Measurements from ENCODE around the gene NRAP.

NRAP gene

GRCh38 chr10:113631684-113632367 lies 32.0 kb downstream of the NRAP start:
- Histone ChIP-seq H3K27me3 (ENCODE audit: insufficient read depth, insufficient read length) (no peaks in the 10 kb centered on the region), H3K9ac (ENCODE audit: insufficient read length, low read depth) (no peak overlapping the region), H3K9me3 (ENCODE audit: insufficient read depth, low read length) (peaks cover 7% of the 10 kb centered on the region; the same call in 1 of the 2 replicates), H3K36me3 (ENCODE audit: insufficient read depth, insufficient read length, low read length) (no peaks in the 10 kb centered on the region), H3K4me3 (ENCODE audit: insufficient read length, low read depth) (no peak overlapping the region), H3K4me1 (ENCODE audit: insufficient read depth, insufficient read length) (no peaks in the 10 kb centered on the region)
- no peak for DNase-seq (ENCODE audit: low read depth, low spot score)
- no peak for TF ChIP-seq SUZ12 (IDR thresholded peaks at IDR 0.05; ENCODE audit: extremely low read depth, insufficient read depth, insufficient read length)
- TF ChIP-seq YY1 (IDR thresholded peaks at IDR 0.05; ENCODE audit: insufficient read depth, insufficient read length): no peak
- TF ChIP-seq ZNF274 (IDR thresholded peaks at IDR 0.05; ENCODE audit: low read depth, low read length): no peak

- TF ChIP-seq ZNF274 (IDR thresholded peaks at IDR 0.05; ENCODE audit: low read depth, low read length): no peak
- TF ChIP-seq SUZ12 (IDR thresholded peaks at IDR 0.05; ENCODE audit: extremely low read depth, insufficient read depth, insufficient read length): no peak
- TF ChIP-seq YY1 (IDR thresholded peaks at IDR 0.05; ENCODE audit: insufficient read depth, insufficient read length): no peak
- H3K9ac ChIP-seq (ENCODE audit: insufficient read length, low read depth): no peak overlapping the region
- H3K36me3 ChIP-seq (ENCODE audit: insufficient read depth, insufficient read length, low read length): no peaks in the 10 kb centered on the region
- no peaks in the 10 kb centered on the region for H3K4me1 ChIP-seq (ENCODE audit: insufficient read depth, insufficient read length)
- peaks cover 7% of the 10 kb centered on the region; the same call in 1 of the 2 replicates for H3K9me3 ChIP-seq (ENCODE audit: insufficient read depth, low read length)
- no peak overlapping the region for H3K4me3 ChIP-seq (ENCODE audit: insufficient read length, low read depth)
- no peak for DNase-seq (ENCODE audit: low read depth, low spot score)
- no peaks in the 10 kb centered on the region for H3K27me3 ChIP-seq (ENCODE audit: insufficient read depth, insufficient read length)
Measured at GRCh38 chr10:113630929-113631533, 32.8 kb downstream of the NRAP start.

- Histone ChIP-seq H3K4me1 (ENCODE audit: insufficient read depth, insufficient read length) (no peaks in the 10 kb centered on the region), H3K9me3 (ENCODE audit: insufficient read depth, low read length) (no peaks in the 10 kb centered on the region), H3K4me3 (ENCODE audit: insufficient read length, low read depth) (no peak overlapping the region), H3K36me3 (ENCODE audit: insufficient read depth, insufficient read length, low read length) (no peaks in the 10 kb centered on the region), H3K27me3 (ENCODE audit: insufficient read depth, insufficient read length) (no peaks in the 10 kb centered on the region), H3K9ac (ENCODE audit: insufficient read length, low read depth) (no peak overlapping the region)
- TF ChIP-seq ZNF274 (IDR thresholded peaks at IDR 0.05; ENCODE audit: low read depth, low read length) (no peak), SUZ12 (IDR thresholded peaks at IDR 0.05; ENCODE audit: extremely low read depth, insufficient read depth, insufficient read length) (no peak), YY1 (IDR thresholded peaks at IDR 0.05; ENCODE audit: insufficient read depth, insufficient read length) (no peak)
- DNase-seq (ENCODE audit: low read depth, low spot score): no peak
Measured at GRCh38 chr10:113628607-113629153, 35.2 kb downstream of the NRAP start.

- TF ChIP-seq SUZ12 (IDR thresholded peaks at IDR 0.05; ENCODE audit: extremely low read depth, insufficient read depth, insufficient read length) (no peak), YY1 (IDR thresholded peaks at IDR 0.05; ENCODE audit: insufficient read depth, insufficient read length) (no peak), ZNF274 (IDR thresholded peaks at IDR 0.05; ENCODE audit: low read depth, low read length) (no peak)
- Histone ChIP-seq H3K36me3 (ENCODE audit: insufficient read depth, insufficient read length, low read length) (no peaks in the 10 kb centered on the region), H3K27me3 (ENCODE audit: insufficient read depth, insufficient read length) (peaks cover 2% of the 10 kb centered on the region), H3K9me3 (ENCODE audit: insufficient read depth, low read length) (no peaks in the 10 kb centered on the region), H3K4me1 (ENCODE audit: insufficient read depth, insufficient read length) (no peaks in the 10 kb centered on the region), H3K4me3 (ENCODE audit: insufficient read length, low read depth) (no peak overlapping the region), H3K9ac (ENCODE audit: insufficient read length, low read depth) (no peak overlapping the region)
- DNase-seq (ENCODE audit: low read depth, low spot score): no peak
Measured at GRCh38 chr10:113627836-113628235, 36.0 kb downstream of the NRAP start.

GRCh38 chr10:113626809-113627355 lies 37.0 kb downstream of the NRAP start:
- Histone ChIP-seq H3K4me3 (ENCODE audit: insufficient read length, low read depth) (no peak overlapping the region), H3K9ac (ENCODE audit: insufficient read length, low read depth) (no peak overlapping the region), H3K36me3 (ENCODE audit: insufficient read depth, insufficient read length, low read length) (no peaks in the 10 kb centered on the region), H3K4me1 (ENCODE audit: insufficient read depth, insufficient read length) (no peaks in the 10 kb centered on the region), H3K9me3 (ENCODE audit: insufficient read depth, low read length) (no peaks in the 10 kb centered on the region), H3K27me3 (ENCODE audit: insufficient read depth, insufficient read length) (peaks cover 2% of the 10 kb centered on the region)
- DNase-seq (ENCODE audit: low read depth, low spot score): no peak
- no peak for TF ChIP-seq ZNF274 (IDR thresholded peaks at IDR 0.05; ENCODE audit: low read depth, low read length)
- TF ChIP-seq YY1 (IDR thresholded peaks at IDR 0.05; ENCODE audit: insufficient read depth, insufficient read length): no peak
- no peak for TF ChIP-seq SUZ12 (IDR thresholded peaks at IDR 0.05; ENCODE audit: extremely low read depth, insufficient read depth, insufficient read length)

GRCh38 chr10:113625461-113626186 lies 38.2 kb downstream of the NRAP start:
- Histone ChIP-seq H3K4me1 (ENCODE audit: insufficient read depth, insufficient read length) (no peaks in the 10 kb centered on the region), H3K36me3 (ENCODE audit: insufficient read depth, insufficient read length, low read length) (no peaks in the 10 kb centered on the region), H3K27me3 (ENCODE audit: insufficient read depth, insufficient read length) (peaks cover 2% of the 10 kb centered on the region), H3K9ac (ENCODE audit: insufficient read length, low read depth) (no peak overlapping the region), H3K9me3 (ENCODE audit: insufficient read depth, low read length) (no peaks in the 10 kb centered on the region), H3K4me3 (ENCODE audit: insufficient read length, low read depth) (no peak overlapping the region)
- TF ChIP-seq SUZ12 (IDR thresholded peaks at IDR 0.05; ENCODE audit: extremely low read depth, insufficient read depth, insufficient read length): no peak
- no peak for TF ChIP-seq YY1 (IDR thresholded peaks at IDR 0.05; ENCODE audit: insufficient read depth, insufficient read length)
- no peak for TF ChIP-seq ZNF274 (IDR thresholded peaks at IDR 0.05; ENCODE audit: low read depth, low read length)
- no peak for DNase-seq (ENCODE audit: low read depth, low spot score)
